Lower leg skin (tissue), 4 donors: ENCODE data around the gene NR6A1. TPM values are rescaled to one million over a fixed set of nuclear protein-coding genes. Genes with fewer than 3 reads are reported as not detected.

Experiments used
- DNase-seq, 2 donors: peaks; one replicate each; pipeline ENCODE4 v3.0.0-alpha.2; 2019; ENCODE audit warnings: low spot score in 2 of 2
- H3K4me3 ChIP-seq: fragments of 200-600 bp; sonication (generic); 2 replicates; pipeline ENCODE4 v1.5.1; 2017; ENCODE audit warnings: mild to moderate bottlenecking, low read depth; ENCODE audit not compliant: poor library complexity, severe bottlenecking
- POLR2A ChIP-seq, 2 donors: fragments of 450-650 bp; IDR thresholded peaks; one replicate each; pipeline ENCODE4 v1.6.1; 2016 to 2017; ENCODE audit warnings: antibody characterized with exemption in 2 of 2, mild to moderate bottlenecking in 1 of 2, moderate library complexity in 1 of 2
- WGBS, 2 donors: methylation state at CpG; one replicate each; pipeline ENCODE4 v1.1.5; 2018; 5-methylcytosine and 5-hydroxymethylcytosine counted together
- intact Hi-C: fragments of 100-400 bp; cut with DNase I; formaldehyde crosslinking; loops from one replicate; pipeline ENCODE4 v1.15.0; 2023; ENCODE audit warnings: low total_unique reads
- total RNA-seq, 4 donors: library from RNA; depleted of rRNA; stranded (reverse); fragments of >200 nt; gene quantifications; one replicate each; pipeline ENCODE4 v1.1.0, GENCODE V29; 2016
- TF ChIP-seq, protein P1 (sequence below), 3 donors: fragments of 450-650 bp; IDR thresholded peaks; one replicate each; pipeline ENCODE4 v1.5.1; 2016; ENCODE audit warnings: antibody characterized with exemption in 3 of 3, mild to moderate bottlenecking in 3 of 3, moderate library complexity in 2 of 3

The NR6A1 gene
- total RNA-seq, 4 donors from 2014 or later = 3.0 to 4.9 (median 3.8) TPM

DNA sequence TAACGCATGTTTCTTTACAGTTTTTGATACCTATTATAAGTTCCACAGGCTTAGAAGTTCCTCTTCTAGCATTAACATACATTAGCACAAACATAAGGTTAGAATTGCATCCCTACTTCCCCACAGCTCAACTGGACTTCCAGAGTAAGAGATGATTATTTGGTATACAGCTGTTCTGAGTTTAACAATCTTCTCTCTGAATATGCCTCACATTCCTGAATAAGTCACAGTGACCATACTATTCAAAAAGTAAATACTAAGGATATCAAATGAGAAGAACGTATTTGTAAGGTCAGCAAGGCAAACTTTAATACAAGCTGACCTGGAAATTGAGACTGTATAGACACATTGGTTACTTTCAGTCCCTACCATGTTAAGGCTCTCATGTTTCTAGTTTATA, 21.3 kb downstream of the NR6A1 start:
- no peak overlapping the region for H3K4me3 ChIP-seq
- TF ChIP-seq, protein P1, sequence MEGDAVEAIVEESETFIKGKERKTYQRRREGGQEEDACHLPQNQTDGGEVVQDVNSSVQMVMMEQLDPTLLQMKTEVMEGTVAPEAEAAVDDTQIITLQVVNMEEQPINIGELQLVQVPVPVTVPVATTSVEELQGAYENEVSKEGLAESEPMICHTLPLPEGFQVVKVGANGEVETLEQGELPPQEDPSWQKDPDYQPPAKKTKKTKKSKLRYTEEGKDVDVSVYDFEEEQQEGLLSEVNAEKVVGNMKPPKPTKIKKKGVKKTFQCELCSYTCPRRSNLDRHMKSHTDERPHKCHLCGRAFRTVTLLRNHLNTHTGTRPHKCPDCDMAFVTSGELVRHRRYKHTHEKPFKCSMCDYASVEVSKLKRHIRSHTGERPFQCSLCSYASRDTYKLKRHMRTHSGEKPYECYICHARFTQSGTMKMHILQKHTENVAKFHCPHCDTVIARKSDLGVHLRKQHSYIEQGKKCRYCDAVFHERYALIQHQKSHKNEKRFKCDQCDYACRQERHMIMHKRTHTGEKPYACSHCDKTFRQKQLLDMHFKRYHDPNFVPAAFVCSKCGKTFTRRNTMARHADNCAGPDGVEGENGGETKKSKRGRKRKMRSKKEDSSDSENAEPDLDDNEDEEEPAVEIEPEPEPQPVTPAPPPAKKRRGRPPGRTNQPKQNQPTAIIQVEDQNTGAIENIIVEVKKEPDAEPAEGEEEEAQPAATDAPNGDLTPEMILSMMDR (IDR thresholded peaks at IDR 0.05) = no peak
- no peak for TF ChIP-seq POLR2A (IDR thresholded peaks at IDR 0.05)
- 83 to 91% methylated on average over 2 of the region's 2 CpGs for WGBS, 2 donors
- no peak for DNase-seq
- intact Hi-C loops = no loop called here

DNA sequence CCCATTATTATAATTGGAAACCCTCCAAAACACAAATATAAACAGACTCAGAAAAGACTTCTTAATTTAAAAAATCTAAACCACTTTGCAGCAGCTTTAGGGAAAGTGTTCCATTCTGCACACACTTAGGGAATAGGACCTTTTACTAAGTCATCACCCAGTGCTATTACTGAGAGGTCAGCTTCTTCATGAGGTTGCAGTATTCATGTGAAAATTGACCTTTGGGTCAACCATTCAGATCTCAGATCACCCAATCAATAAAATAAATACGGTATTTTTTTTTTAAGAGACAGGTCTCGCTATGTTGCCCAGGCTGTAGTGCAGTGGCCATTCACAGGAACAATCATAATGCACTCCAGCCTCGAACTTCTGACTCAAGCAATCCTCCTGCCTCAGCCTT, 21.8 kb downstream of the NR6A1 start:
- 93 to 94% methylated on average over 3 of the region's 3 CpGs for WGBS, 2 donors
- no peak overlapping the region for H3K4me3 ChIP-seq
- intact Hi-C loops = no loop called here
- TF ChIP-seq POLR2A (IDR thresholded peaks at IDR 0.05) = no peak
- TF ChIP-seq, protein P1 (IDR thresholded peaks at IDR 0.05) = no peak
- DNase-seq = no peak

DNA sequence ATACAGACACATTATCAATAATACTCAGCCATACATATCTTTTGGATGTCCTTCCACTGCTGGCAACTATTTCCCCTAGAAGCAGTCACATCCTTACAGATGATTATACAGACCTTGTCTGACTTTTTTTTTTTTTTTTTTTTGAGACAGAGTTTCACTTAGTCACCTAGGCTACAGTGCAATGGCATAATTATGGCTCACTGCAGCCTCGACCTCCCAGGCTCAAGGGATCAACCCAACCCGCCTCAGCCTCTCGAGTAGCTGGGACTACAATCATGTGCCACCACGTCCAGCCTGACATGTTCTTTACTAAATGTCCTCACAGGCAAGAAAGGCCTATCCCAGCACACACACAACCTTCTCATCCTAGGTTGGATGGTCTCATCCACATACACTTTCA, 24.0 kb downstream of the NR6A1 start:
- no peak overlapping the region for H3K4me3 ChIP-seq
- intact Hi-C loops = no loop called here
- WGBS, 2 donors = 77 to 89% methylated on average over 4 of the region's 4 CpGs
- no peak for DNase-seq
- no peak for TF ChIP-seq POLR2A (IDR thresholded peaks at IDR 0.05)
- TF ChIP-seq, protein P1 (IDR thresholded peaks at IDR 0.05) = no peak

DNA sequence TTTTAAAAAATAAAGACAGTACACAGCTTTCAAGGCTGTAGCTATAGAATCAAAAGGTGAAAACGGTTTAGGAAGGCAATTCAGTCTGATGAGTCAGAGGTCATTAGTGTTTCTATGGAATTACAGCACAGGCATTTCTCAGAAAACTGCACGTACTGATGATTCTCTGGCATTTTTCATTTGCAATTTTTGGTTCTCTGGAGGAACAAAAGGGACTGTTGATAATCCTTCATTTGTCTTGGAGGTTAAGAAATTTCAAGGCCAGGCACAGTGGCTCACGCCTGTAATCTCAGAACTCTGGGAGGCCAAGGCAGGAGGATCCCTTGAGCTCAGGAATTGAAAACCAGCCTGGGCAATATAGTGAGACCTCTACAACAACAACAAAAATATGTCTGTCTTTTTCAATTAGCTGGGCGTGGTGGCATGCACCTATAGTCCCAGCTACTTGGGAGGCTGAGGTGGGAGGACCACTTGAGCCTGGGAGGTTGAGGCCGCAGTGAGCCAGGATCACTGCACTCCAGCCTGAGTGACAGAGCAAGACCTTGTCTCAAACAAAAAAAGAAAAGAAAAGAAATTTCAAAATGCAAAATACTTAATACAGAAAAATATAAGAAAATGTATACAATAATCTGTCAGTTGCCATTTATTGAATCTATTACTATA, 27.3 kb downstream of the NR6A1 start:
- H3K4me3 ChIP-seq = no peak overlapping the region
- WGBS, 2 donors = 74 to 80% methylated on average over 5 of the region's 5 CpGs
- DNase-seq = no peak
- TF ChIP-seq POLR2A (IDR thresholded peaks at IDR 0.05) = no peak
- TF ChIP-seq, protein P1 (IDR thresholded peaks at IDR 0.05) = no peak
- intact Hi-C loops = no loop called here

DNA sequence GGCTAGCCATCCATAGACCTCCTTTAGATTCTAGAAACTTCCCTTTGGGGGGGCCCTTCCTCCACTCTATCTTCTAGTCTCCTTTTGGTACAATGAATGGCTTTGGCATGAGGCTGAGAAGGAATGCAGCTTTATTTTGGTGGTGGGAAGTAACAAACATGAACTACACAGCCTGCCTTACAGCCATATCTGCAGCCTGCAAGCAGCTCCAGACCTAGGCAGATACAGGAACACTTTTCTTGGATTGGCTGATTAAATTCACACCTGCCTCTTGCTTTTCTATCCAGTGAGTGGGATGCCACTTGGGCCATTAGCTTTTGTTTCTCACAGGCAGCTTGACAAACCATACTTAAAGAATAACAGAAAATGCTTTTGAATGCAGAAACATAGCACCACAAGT, 28.2 kb downstream of the NR6A1 start:
- TF ChIP-seq POLR2A (IDR thresholded peaks at IDR 0.05) = no peak
- TF ChIP-seq, protein P1 (IDR thresholded peaks at IDR 0.05) = no peak
- H3K4me3 ChIP-seq = no peak overlapping the region
- DNase-seq = no peak
- intact Hi-C loops = no loop called here

DNA sequence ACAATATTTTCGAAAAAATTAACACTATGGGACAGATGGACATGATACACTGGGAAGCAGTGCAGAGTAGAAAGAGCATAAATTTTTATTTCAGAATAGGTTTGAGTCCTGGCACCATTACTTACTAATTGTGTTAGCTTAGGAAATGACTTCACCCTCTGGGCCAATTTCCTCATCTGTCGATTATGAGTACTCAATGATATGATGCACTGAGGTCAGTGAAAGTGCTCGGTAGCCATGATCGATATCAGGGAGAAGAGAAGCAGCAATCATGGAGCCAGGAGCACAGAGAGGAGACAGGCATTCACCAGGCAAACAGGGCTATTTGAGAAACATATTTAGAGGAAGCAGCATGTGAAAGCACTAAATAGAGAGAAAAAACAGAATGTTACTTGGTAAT, 29.4 kb downstream of the NR6A1 start:
- intact Hi-C loops = no loop called here
- no peak for DNase-seq
- no peak overlapping the region for H3K4me3 ChIP-seq
- WGBS, 2 donors = 67 to 77% methylated on average over 4 of the region's 4 CpGs
- TF ChIP-seq, protein P1 (IDR thresholded peaks at IDR 0.05) = no peak
- no peak for TF ChIP-seq POLR2A (IDR thresholded peaks at IDR 0.05)
